OCI-LY1 (cell line): Measurements from ENCODE around the gene DPH5.
"Not testable (repeated sequence)": the region's sequence is repeated elsewhere in the genome, so short reads cannot be mapped to it uniquely, and the experiment has no call there.

Experiments used
- H2AFZ ChIP-seq: fragments of 200-600 bp; sonication (generic), shearing (Covaris generic); 2 replicates; pipeline ENCODE4 v1.6.0; 2014; ENCODE audit warnings: antibody characterized with exemption, mild to moderate bottlenecking, low read length
- H3F3A ChIP-seq: fragments of 200-600 bp; sonication (generic), shearing (Covaris generic); 2 replicates; pipeline ENCODE4 v1.6.0; 2014; ENCODE audit warnings: mild to moderate bottlenecking, antibody characterized with exemption, low read length, moderate library complexity; ENCODE audit not compliant: insufficient read depth
- H3K27ac ChIP-seq: fragments of 200-600 bp; sonication (generic); 2 replicates; pipeline ENCODE4 v1.5.1; 2014; ENCODE audit warnings: low read length, mixed run types, mild to moderate bottlenecking, low read depth; ENCODE audit not compliant: poor library complexity, severe bottlenecking
- H3K27me3 ChIP-seq: fragments of 200-600 bp; sonication (generic); 2 replicates; pipeline ENCODE4 v1.6.0; 2014; ENCODE audit warnings: antibody characterized with exemption, mild to moderate bottlenecking, low read length, moderate library complexity; ENCODE audit not compliant: insufficient read depth
- H3K36me3 ChIP-seq: fragments of 200-600 bp; sonication (generic); 2 replicates; pipeline ENCODE4 v1.6.1; 2014; ENCODE audit warnings: mild to moderate bottlenecking, antibody characterized with exemption, low read length, moderate library complexity, mixed read lengths; ENCODE audit not compliant: insufficient read depth
- H3K4me1 ChIP-seq: fragments of 200-600 bp; sonication (generic); 2 replicates; pipeline ENCODE4 v1.5.1; 2014; ENCODE audit warnings: mild to moderate bottlenecking, low read length, moderate library complexity; ENCODE audit not compliant: insufficient read depth, severe bottlenecking
- H3K4me2 ChIP-seq: fragments of 200-600 bp; sonication (generic), shearing (Covaris generic); 2 replicates; pipeline ENCODE4 v1.6.1; 2014; ENCODE audit warnings: low read length
- H3K4me3 ChIP-seq: fragments of 200-600 bp; sonication (generic); 2 replicates; pipeline ENCODE4 v1.5.1; 2014; ENCODE audit warnings: low read length, low read depth, mild to moderate bottlenecking, mixed read lengths; ENCODE audit not compliant: poor library complexity, severe bottlenecking
- H3K79me2 ChIP-seq: fragments of 200-600 bp; shearing (Covaris generic); 2 replicates; pipeline ENCODE4 v1.6.1; 2016; ENCODE audit warnings: mixed run types, low read length, mixed read lengths; ENCODE audit not compliant: insufficient read depth
- H3K9ac ChIP-seq: fragments of 200-600 bp; sonication (generic), shearing (Covaris generic); 2 replicates; pipeline ENCODE4 v1.6.1; 2014; ENCODE audit warnings: mild to moderate bottlenecking, low read length, mixed read lengths
- H3K9me2 ChIP-seq: fragments of 200-600 bp; sonication (generic), shearing (Covaris generic); 2 replicates; pipeline ENCODE4 v1.6.1; 2014; ENCODE audit warnings: low read depth, mild to moderate bottlenecking, low read length, mixed read lengths
- H3K9me3 ChIP-seq: fragments of 200-600 bp; shearing (Covaris generic); 2 replicates; pipeline ENCODE4 v1.6.1; 2014; ENCODE audit warnings: low read length, mixed read lengths
- H4K20me1 ChIP-seq: fragments of 200-600 bp; sonication (generic), shearing (Covaris generic); 2 replicates; pipeline ENCODE4 v1.6.0; 2016; ENCODE audit warnings: mild to moderate bottlenecking, low read length; ENCODE audit not compliant: insufficient read depth
- CTCF ChIP-seq: fragments of 200-600 bp; sonication (generic), shearing (Covaris generic); IDR thresholded peaks from 2 replicates; pipeline ENCODE4 v1.5.1; 2017; ENCODE audit warnings: mild to moderate bottlenecking, antibody characterized with exemption, low read length, moderate library complexity, mixed read lengths
- EZH2 ChIP-seq: fragments of 200-600 bp; sonication (generic), shearing (Covaris generic); IDR thresholded peaks from 2 replicates; pipeline ENCODE4 v1.8.0; 2017; ENCODE audit warnings: borderline replicate concordance, mixed run types, mild to moderate bottlenecking, antibody characterized with exemption, low read length, moderate library complexity, mixed read lengths

The DPH5 gene

GRCh38 chr1:100955322-100955721 lies 70.3 kb downstream of the DPH5 start:
- Histone ChIP-seq H3K9me3 (no peaks in the 10 kb centered on the region), H2AFZ (no peak overlapping the region), H3K9ac (no peak overlapping the region), H3F3A (no peaks in the 10 kb centered on the region), H4K20me1 (no peaks in the 10 kb centered on the region), H3K79me2 (no peaks in the 10 kb centered on the region), H3K4me1 (peaks cover 7% of the 10 kb centered on the region), H3K27ac (no peak overlapping the region), H3K36me3 (peaks cover 20% of the 10 kb centered on the region; the same call in 1 of the 2 replicates), H3K9me2 (no peaks in the 10 kb centered on the region), H3K4me2 (no peak overlapping the region), H3K27me3 (no peaks in the 10 kb centered on the region), H3K4me3 (no peak overlapping the region)
- TF ChIP-seq CTCF (no peak), EZH2 (no peak)

GRCh38 chr1:100953960-100954730 lies 71.4 kb downstream of the DPH5 start:
- Histone ChIP-seq H2AFZ (no peak overlapping the region), H3K9me2 (no peaks in the 10 kb centered on the region), H3K79me2 (no peaks in the 10 kb centered on the region), H3K4me3 (no peak overlapping the region), H3K9me3 (no peaks in the 10 kb centered on the region), H3K27ac (no peak overlapping the region), H3K9ac (no peak overlapping the region), H3F3A (no peaks in the 10 kb centered on the region), H3K27me3 (no peaks in the 10 kb centered on the region), H3K4me2 (no peak overlapping the region), H3K36me3 (peaks cover 21% of the 10 kb centered on the region; the same call in 1 of the 2 replicates), H3K4me1 (peaks cover 18% of the 10 kb centered on the region), H4K20me1 (no peaks in the 10 kb centered on the region)
- TF ChIP-seq CTCF (no peak), EZH2 (no peak)

GRCh38 chr1:100952970-100953369 lies 72.6 kb downstream of the DPH5 start:
- not testable (repeated sequence) for H3K9me3 ChIP-seq, H3K4me3 ChIP-seq, H3K27ac ChIP-seq, H3K9me2 ChIP-seq, H3K9ac ChIP-seq, H3K4me2 ChIP-seq, H3F3A ChIP-seq, H3K27me3 ChIP-seq, H4K20me1 ChIP-seq, H3K79me2 ChIP-seq, H2AFZ ChIP-seq
- peaks cover 23% of the 10 kb centered on the region for H3K4me1 ChIP-seq
- peaks cover 21% of the 10 kb centered on the region; the same call in 1 of the 2 replicates for H3K36me3 ChIP-seq
